Nephron (organoid): ENCODE results near the gene PGAM2.

Experiments
- H3K27ac Mint-ChIP-seq, 3 experiments: 2 replicates each; pipeline ENCODE4 v1.8.0; 2020; ENCODE audit warnings: mixed read lengths in 3 of 3, mild to moderate bottlenecking in 2 of 3, moderate library complexity in 1 of 3
- H3K27me3 Mint-ChIP-seq: 2 replicates; pipeline ENCODE4 v1.8.0; 2021; ENCODE audit warnings: low read depth, mild to moderate bottlenecking, moderate library complexity, mixed read lengths
- H3K36me3 Mint-ChIP-seq: 2 replicates; pipeline ENCODE4 v1.8.0; 2020; ENCODE audit warnings: low read depth, mixed read lengths
- H3K4me1 Mint-ChIP-seq: 2 replicates; pipeline ENCODE4 v1.8.0; 2020; ENCODE audit warnings: mixed read lengths
- H3K4me3 Mint-ChIP-seq, 3 experiments: 2 replicates each; pipeline ENCODE4 v1.8.0; 2020; ENCODE audit warnings: mild to moderate bottlenecking in 3 of 3, mixed read lengths in 3 of 3, moderate library complexity in 2 of 3
- H3K9me3 Mint-ChIP-seq: 2 replicates; pipeline ENCODE4 v1.8.0; 2020; ENCODE audit warnings: mixed read lengths
- TF ChIP-seq, protein P1 (sequence below), 3 experiments: fragments of 200-600 bp; sonication (generic); IDR thresholded peaks; one replicate each; pipeline ENCODE4 v1.5.0; 2021; ENCODE audit warnings: antibody characterized with exemption in 3 of 3; ENCODE audit not compliant: unreplicated experiment in 3 of 3

Gene PGAM2

DNA sequence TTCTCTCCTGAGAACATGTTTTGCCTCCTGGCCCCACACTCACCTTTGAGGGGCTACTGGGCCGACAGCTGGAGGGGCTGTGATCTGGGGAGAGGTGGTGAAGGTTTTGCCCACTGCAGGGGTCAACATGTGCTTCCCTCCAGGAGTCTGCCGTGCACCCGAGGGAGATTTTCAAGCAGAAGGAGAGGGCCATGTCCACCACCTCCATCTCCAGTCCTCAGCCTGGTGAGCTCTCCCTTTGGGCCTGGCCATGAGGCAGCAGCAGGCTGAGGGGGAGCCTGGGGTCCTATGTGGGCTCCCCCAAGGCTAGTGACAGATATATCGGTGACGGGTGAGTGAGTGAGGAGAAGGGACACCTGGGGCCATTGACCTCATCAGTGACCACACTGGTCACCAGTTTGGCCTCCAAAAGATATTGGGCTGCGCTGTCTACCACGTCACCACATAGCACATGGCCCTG lies 6.6 kb downstream of the PGAM2 start:
- H3K27ac Mint-ChIP-seq: no peak overlapping the region
- TF ChIP-seq, protein P1, sequence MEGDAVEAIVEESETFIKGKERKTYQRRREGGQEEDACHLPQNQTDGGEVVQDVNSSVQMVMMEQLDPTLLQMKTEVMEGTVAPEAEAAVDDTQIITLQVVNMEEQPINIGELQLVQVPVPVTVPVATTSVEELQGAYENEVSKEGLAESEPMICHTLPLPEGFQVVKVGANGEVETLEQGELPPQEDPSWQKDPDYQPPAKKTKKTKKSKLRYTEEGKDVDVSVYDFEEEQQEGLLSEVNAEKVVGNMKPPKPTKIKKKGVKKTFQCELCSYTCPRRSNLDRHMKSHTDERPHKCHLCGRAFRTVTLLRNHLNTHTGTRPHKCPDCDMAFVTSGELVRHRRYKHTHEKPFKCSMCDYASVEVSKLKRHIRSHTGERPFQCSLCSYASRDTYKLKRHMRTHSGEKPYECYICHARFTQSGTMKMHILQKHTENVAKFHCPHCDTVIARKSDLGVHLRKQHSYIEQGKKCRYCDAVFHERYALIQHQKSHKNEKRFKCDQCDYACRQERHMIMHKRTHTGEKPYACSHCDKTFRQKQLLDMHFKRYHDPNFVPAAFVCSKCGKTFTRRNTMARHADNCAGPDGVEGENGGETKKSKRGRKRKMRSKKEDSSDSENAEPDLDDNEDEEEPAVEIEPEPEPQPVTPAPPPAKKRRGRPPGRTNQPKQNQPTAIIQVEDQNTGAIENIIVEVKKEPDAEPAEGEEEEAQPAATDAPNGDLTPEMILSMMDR (IDR thresholded peaks at IDR 0.05; ENCODE audit: unreplicated experiment in 3 of 3): no peak
- no peaks in the 10 kb centered on the region for H3K9me3 Mint-ChIP-seq
- H3K4me3 Mint-ChIP-seq: no peak overlapping the region
- peaks cover 57% of the 10 kb centered on the region for H3K36me3 Mint-ChIP-seq
- no peaks in the 10 kb centered on the region for H3K27me3 Mint-ChIP-seq
- no peaks in the 10 kb centered on the region for H3K4me1 Mint-ChIP-seq

DNA sequence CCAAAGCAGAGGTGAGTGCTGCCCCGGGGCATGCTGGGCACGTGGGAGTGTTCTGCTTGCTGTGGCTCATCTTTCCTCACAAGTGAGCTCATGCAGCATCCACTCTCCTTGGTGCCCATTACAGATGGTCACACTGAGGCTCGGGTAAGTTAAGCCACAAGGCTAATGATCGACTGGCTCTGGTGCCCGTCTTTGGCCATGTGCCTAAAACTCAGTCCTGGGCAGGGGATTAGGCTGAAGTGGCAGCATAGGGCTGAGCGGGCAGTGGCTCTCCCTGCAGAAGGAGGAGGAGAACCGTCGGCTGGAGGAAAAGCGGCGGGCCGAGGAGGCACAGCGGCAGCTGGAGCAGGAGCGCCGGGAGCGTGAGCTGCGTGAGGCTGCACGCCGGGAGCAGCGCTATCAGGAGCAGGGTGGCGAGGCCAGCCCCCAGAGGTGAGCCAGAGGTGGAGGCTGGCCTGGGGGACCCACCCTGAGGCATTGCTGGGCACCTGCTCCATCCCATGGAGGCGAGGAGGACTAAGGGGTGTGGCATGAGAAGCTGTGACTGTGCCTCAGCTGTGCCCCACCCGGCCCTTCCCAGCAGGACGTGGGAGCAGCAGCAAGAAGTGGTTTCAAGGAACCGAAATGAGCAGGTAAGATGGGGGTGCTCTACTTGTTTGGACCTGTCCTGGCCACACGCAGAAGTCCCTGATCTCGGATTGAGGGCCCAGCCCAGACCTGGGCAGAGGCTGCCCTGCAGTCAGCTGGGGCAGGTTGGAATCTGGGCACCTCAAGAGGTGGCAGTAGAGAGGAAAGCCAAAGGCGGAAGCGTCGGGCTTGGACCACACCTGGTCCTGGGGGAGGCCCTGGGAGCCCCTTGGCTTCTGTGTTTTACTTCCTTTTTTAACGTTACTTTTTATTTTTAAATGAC lies 7.3 kb downstream of the PGAM2 start:
- no peak overlapping the region for H3K27ac Mint-ChIP-seq
- no peaks in the 10 kb centered on the region for H3K4me1 Mint-ChIP-seq
- peaks cover 59% of the 10 kb centered on the region for H3K36me3 Mint-ChIP-seq

DNA sequence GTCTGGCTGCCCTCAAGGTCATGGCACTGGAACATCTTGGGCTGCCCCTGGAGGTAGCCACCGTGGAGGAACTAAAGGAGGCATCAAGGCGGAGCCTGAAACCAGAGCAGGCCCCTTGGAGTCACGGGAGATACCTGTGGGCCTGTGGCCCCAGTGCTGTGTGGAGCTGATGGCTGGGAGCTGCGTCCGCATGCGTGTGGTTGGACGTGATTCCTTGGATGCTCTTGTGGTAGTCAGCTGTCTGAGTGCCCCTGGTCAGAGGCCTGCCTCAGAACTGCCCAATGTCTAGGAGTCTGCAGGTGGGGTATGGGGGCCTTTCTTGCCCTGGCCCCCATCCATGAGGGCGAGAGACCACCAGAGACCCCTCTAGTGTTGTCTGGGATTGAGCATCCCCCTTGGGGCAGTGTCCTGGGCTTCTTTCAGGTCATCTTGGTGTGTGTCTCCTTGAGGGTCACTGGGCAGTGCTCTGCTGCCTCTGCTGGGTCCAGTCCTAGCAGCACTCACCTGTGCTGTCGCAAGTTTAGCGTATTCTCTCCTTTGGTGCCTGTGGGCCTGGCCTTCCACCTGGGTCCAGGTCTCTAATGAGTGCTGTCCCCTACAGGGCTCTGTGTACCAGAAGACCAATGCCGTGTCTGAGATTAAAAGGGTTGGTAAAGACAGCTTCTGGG lies 8.1 kb downstream of the PGAM2 start:
- H3K4me3 Mint-ChIP-seq: no peak overlapping the region
- TF ChIP-seq, protein P1 (IDR thresholded peaks at IDR 0.05; ENCODE audit: unreplicated experiment in 3 of 3): no peak
- no peaks in the 10 kb centered on the region for H3K4me1 Mint-ChIP-seq
- H3K36me3 Mint-ChIP-seq: peaks cover 66% of the 10 kb centered on the region
- H3K27me3 Mint-ChIP-seq: no peaks in the 10 kb centered on the region
- H3K27ac Mint-ChIP-seq: no peak overlapping the region
- no peaks in the 10 kb centered on the region for H3K9me3 Mint-ChIP-seq

More for the DNA sequence above, 7.3 kb downstream of the PGAM2 start:
- H3K4me3 Mint-ChIP-seq: no peak overlapping the region
- TF ChIP-seq, protein P1 (IDR thresholded peaks at IDR 0.05; ENCODE audit: unreplicated experiment in 3 of 3): no peak
- no peaks in the 10 kb centered on the region for H3K27me3 Mint-ChIP-seq
- no peaks in the 10 kb centered on the region for H3K9me3 Mint-ChIP-seq

DNA sequence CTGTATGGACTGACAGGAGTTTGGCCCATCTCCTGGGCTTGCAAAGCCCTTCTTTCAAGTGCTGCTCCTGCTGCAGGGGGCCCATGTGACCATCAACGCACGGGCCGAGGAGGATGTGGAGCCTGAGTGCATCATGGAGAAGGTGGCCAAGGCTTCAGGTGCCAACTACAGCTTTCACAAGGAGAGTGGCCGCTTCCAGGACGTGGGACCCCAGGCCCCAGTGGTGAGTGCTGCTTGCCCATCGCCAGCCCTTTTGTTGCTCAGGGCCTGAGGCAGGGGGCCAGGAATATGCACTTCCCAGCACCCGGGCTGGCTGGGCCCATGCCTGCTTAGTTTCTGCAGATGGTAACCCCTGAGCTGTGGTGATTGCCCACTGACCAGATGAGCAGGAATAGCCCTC lies 8.7 kb downstream of the PGAM2 start:
- Mint-ChIP-seq H3K27me3 (no peaks in the 10 kb centered on the region), H3K4me3 (no peak overlapping the region), H3K9me3 (no peaks in the 10 kb centered on the region), H3K4me1 (no peaks in the 10 kb centered on the region), H3K27ac (no peak overlapping the region), H3K36me3 (peaks cover 69% of the 10 kb centered on the region)
- TF ChIP-seq, protein P1 (IDR thresholded peaks at IDR 0.05; ENCODE audit: unreplicated experiment in 3 of 3): no peak

DNA sequence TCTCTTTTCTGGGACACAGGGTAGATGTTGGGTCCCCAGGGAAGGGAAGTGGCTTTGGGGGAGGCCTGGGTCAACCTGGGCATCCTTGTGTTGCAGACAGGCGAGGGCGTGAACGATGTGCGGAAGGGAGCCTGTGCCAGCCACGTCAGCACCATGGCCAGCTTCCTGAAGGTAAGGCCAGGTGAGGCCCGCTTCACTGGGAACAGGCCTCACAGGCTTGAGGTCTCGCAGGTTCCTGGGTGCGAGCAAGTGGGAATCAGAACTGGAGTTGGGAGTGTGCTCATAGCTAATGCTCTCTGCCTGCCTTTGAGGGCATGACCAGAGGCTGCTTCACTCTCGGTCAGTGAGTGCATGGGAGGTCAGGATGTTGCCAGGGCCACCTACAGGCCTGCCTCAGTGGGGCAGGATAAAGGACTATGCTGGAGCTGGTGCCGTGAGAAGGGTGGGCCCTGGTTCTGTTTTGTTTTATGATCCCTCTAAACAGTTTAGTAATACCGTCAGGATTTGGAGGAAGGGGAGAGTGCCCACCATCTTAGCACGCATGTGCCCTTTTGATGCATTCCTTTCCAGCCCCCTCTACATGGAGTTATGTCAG lies 12.5 kb downstream of the PGAM2 start:
- no peaks in the 10 kb centered on the region for H3K9me3 Mint-ChIP-seq
- H3K27me3 Mint-ChIP-seq: no peaks in the 10 kb centered on the region
- H3K36me3 Mint-ChIP-seq: peaks cover 52% of the 10 kb centered on the region
- TF ChIP-seq, protein P1 (IDR thresholded peaks at IDR 0.05; ENCODE audit: unreplicated experiment in 3 of 3): no peak
- no peak overlapping the region for H3K4me3 Mint-ChIP-seq
- H3K4me1 Mint-ChIP-seq: no peaks in the 10 kb centered on the region
- H3K27ac Mint-ChIP-seq: no peak overlapping the region
